ENCODE results near the gene EPAS1. TPM values are rescaled to one million over a fixed set of nuclear protein-coding genes. Genes with fewer than 3 reads are reported as not detected.

The EPAS1 gene
- total RNA-seq, 4 donors from 2014 or later = 126 to 249 (median 148) TPM

- intact Hi-C loops (cut with DNase I; ENCODE audit: low total_unique reads) = no loop called here
- WGBS, 2 donors = 73 to 86% methylated on average over 1 of the region's 1 CpG
Observed at GRCh38 chr2:46383113-46383395, 85.8 kb downstream of the EPAS1 start.

GRCh38 chr2:46383784-46384456 lies 86.7 kb downstream of the EPAS1 start:
- WGBS, 2 donors = 87 to 90% methylated on average over 9 of the region's 9 CpGs
- no peak for DNase-seq (ENCODE audit: low spot score in 2 of 2)
- no peak for TF ChIP-seq CTCF (IDR thresholded peaks at IDR 0.05)
- no peak for TF ChIP-seq POLR2A (IDR thresholded peaks at IDR 0.05)
- intact Hi-C loops (cut with DNase I; ENCODE audit: low total_unique reads) = no loop called here
- no peak overlapping the region for H3K4me3 ChIP-seq (ENCODE audit: low read depth, poor library complexity, severe bottlenecking)

More at GRCh38 chr2:46383113-46383395, 85.8 kb downstream of the EPAS1 start:
- no peak for DNase-seq (ENCODE audit: low spot score in 2 of 2)
- no peak overlapping the region for H3K4me3 ChIP-seq (ENCODE audit: low read depth, poor library complexity, severe bottlenecking)
- no peak for TF ChIP-seq POLR2A (IDR thresholded peaks at IDR 0.05)

- no peak overlapping the region for H3K4me3 ChIP-seq (ENCODE audit: low read depth, poor library complexity, severe bottlenecking)
- TF ChIP-seq POLR2A (IDR thresholded peaks at IDR 0.05) (no peak), CTCF (IDR thresholded peaks at IDR 0.05) (no peak)
- intact Hi-C loops (cut with DNase I; ENCODE audit: low total_unique reads) = no loop called here
- WGBS, 2 donors = 94 to 95% methylated on average over 12 of the region's 12 CpGs
- no peak for DNase-seq (ENCODE audit: low spot score in 2 of 2)
Observed at GRCh38 chr2:46384457-46384815, 87.2 kb downstream of the EPAS1 start.

- no peak for DNase-seq (ENCODE audit: low spot score in 2 of 2)
- H3K4me3 ChIP-seq (ENCODE audit: low read depth, poor library complexity, severe bottlenecking) = no peak overlapping the region
- intact Hi-C loops (cut with DNase I; ENCODE audit: low total_unique reads) = no loop called here
- TF ChIP-seq POLR2A (IDR thresholded peaks at IDR 0.05) = no peak
- TF ChIP-seq CTCF (IDR thresholded peaks at IDR 0.05) = no peak
- 64 to 73% methylated on average over 18 of the region's 18 CpGs for WGBS, 2 donors
Observed at GRCh38 chr2:46385786-46386577, 88.8 kb downstream of the EPAS1 start.

- TF ChIP-seq POLR2A (IDR thresholded peaks at IDR 0.05) (no peak), CTCF (IDR thresholded peaks at IDR 0.05) (no peak)
- intact Hi-C loops (cut with DNase I; ENCODE audit: low total_unique reads) = no loop called here
- DNase-seq (ENCODE audit: low spot score in 2 of 2) = no peak
- 88 to 90% methylated on average over 5 of the region's 5 CpGs for WGBS, 2 donors
- no peak overlapping the region for H3K4me3 ChIP-seq (ENCODE audit: low read depth, poor library complexity, severe bottlenecking)
Observed at GRCh38 chr2:46386763-46387162, 89.6 kb downstream of the EPAS1 start.

GRCh38 chr2:46387292-46387691 lies 90.1 kb downstream of the EPAS1 start:
- 62 to 63% methylated on average over 3 of the region's 3 CpGs for WGBS, 2 donors
- no peak overlapping the region for H3K4me3 ChIP-seq (ENCODE audit: low read depth, poor library complexity, severe bottlenecking)
- no peak for TF ChIP-seq CTCF (IDR thresholded peaks at IDR 0.05)
- no peak for TF ChIP-seq POLR2A (IDR thresholded peaks at IDR 0.05)
- no peak for DNase-seq (ENCODE audit: low spot score in 2 of 2)
- intact Hi-C loops (cut with DNase I; ENCODE audit: low total_unique reads) = no loop called here
